Smooth muscle cell (in vitro differentiated cells): ENCODE results near the gene ETS2. TPM values are rescaled to one million over a fixed set of nuclear protein-coding genes. Genes with fewer than 3 reads are reported as not detected.

Source experiments
- DNase-seq: peaks from one replicate; lab custom pipeline; 2025; ENCODE audit not compliant: unreplicated experiment; lab: John Stamatoyannopoulos, UW
- H2AFZ ChIP-seq: fragments of 200-600 bp; sonication (generic); 2 replicates; pipeline ENCODE4 v1.6.0; 2016; ENCODE audit warnings: antibody characterized with exemption, low read depth, mild to moderate bottlenecking
- H3F3A ChIP-seq: fragments of 200-600 bp; sonication (generic); 2 replicates; pipeline ENCODE4 v1.6.0; 2017; ENCODE audit warnings: antibody characterized with exemption, low read depth
- H3K27ac ChIP-seq: fragments of 200-600 bp; sonication (generic); 2 replicates; pipeline ENCODE4 v1.5.1; 2016; ENCODE audit warnings: low read depth, mild to moderate bottlenecking
- H3K27me3 ChIP-seq: fragments of 200-600 bp; sonication (generic); 2 replicates; pipeline ENCODE4 v1.6.1; 2016; ENCODE audit warnings: low read depth, mild to moderate bottlenecking
- H3K36me3 ChIP-seq: fragments of 200-600 bp; sonication (generic); 2 replicates; pipeline ENCODE4 v1.5.1; 2016; ENCODE audit warnings: low read depth
- H3K4me1 ChIP-seq: fragments of 200-600 bp; sonication (generic); 2 replicates; pipeline ENCODE4 v1.5.1; 2016; ENCODE audit warnings: low read depth
- H3K4me2 ChIP-seq: fragments of 200-600 bp; sonication (generic); 2 replicates; pipeline ENCODE4 v1.6.0; 2016; ENCODE audit warnings: mild to moderate bottlenecking
- H3K4me3 ChIP-seq: fragments of 200-600 bp; sonication (generic); 2 replicates; pipeline ENCODE4 v1.5.1; 2016; ENCODE audit warnings: mild to moderate bottlenecking
- H3K79me2 ChIP-seq: fragments of 200-600 bp; sonication (generic); 2 replicates; pipeline ENCODE4 v1.6.0; 2016; ENCODE audit warnings: low read depth, mild to moderate bottlenecking
- H3K9ac ChIP-seq: fragments of 200-600 bp; sonication (generic); 2 replicates; pipeline ENCODE4 v1.6.0; 2016; ENCODE audit warnings: low read depth
- H3K9me3 ChIP-seq: fragments of 200-600 bp; sonication (generic); replicated peaks from 2 replicates; pipeline ENCODE4 v1.5.1; 2016; ENCODE audit warnings: low read depth
- H4K20me1 ChIP-seq: fragments of 200-600 bp; sonication (generic); 2 replicates; pipeline ENCODE4 v1.6.0; 2016; ENCODE audit warnings: low read depth
- CTCF ChIP-seq: fragments of 200-600 bp; sonication (generic); IDR thresholded peaks from 2 replicates; pipeline ENCODE4 v1.5.1; 2017; ENCODE audit warnings: borderline replicate concordance, mild to moderate bottlenecking, antibody characterized with exemption; ENCODE audit not compliant: insufficient read depth, poor library complexity, severe bottlenecking
- WGBS: methylation state at CpG from one replicate; pipeline ENCODE4 v1.1.7; 2016; ENCODE audit warnings: low lambda C conversion rate; 5-methylcytosine and 5-hydroxymethylcytosine counted together
- polyA plus RNA-seq: library from polyadenylated mRNA; unstranded; fragments of >200 nt; fragmentation: Nextera tagmentation; extraction: Ambion mirVana; gene quantifications from 2 replicates; pipeline ENCODE4 v1.2.1, GENCODE V29; 2016
- total RNA-seq: library from RNA; depleted of rRNA; stranded (reverse); fragments of >200 nt; gene quantifications from 2 replicates; pipeline ENCODE4 v1.2.3, GENCODE V29; 2014

ETS2 gene
- total and polyA plus RNA-seq, 2 experiments from 2014 or later = 65.9 to 77.7 TPM

- DNase-seq = no peak
- Histone ChIP-seq H3K9me3 (no peaks in the 10 kb centered on the region), H4K20me1 (peaks cover 34% of the 10 kb centered on the region), H2AFZ (no peak overlapping the region), H3F3A (peaks cover 27% of the 10 kb centered on the region), H3K27ac (peak overlapping the region; percentile 98), H3K4me3 (peak overlapping the region; percentile 94), H3K79me2 (peaks cover 35% of the 10 kb centered on the region), H3K36me3 (no peaks in the 10 kb centered on the region), H3K4me2 (peak overlapping the region; percentile 90), H3K9ac (peak overlapping the region; percentile 93), H3K4me1 (peaks cover 25% of the 10 kb centered on the region), H3K27me3 (no peaks in the 10 kb centered on the region)
- 54% methylated on average over 13 of the region's 13 CpGs for WGBS
- no peak for TF ChIP-seq CTCF
Observed at GRCh38 chr21:38804030-38804788, 1.5 kb upstream of the ETS2 start.

- H3K36me3 ChIP-seq = no peaks in the 10 kb centered on the region
- TF ChIP-seq CTCF = peak; percentile 45
- H3K27ac ChIP-seq = peak overlapping the region; percentile 98
- peaks cover 32% of the 10 kb centered on the region for H3K4me1 ChIP-seq
- H3F3A ChIP-seq = peaks cover 27% of the 10 kb centered on the region
- H3K79me2 ChIP-seq = peaks cover 42% of the 10 kb centered on the region
- H4K20me1 ChIP-seq = peaks cover 40% of the 10 kb centered on the region
- peak overlapping the region; percentile 60 for H2AFZ ChIP-seq
- 12% methylated on average over 26 of the region's 26 CpGs for WGBS
- H3K9me3 ChIP-seq = no peaks in the 10 kb centered on the region
- H3K4me3 ChIP-seq = peak overlapping the region; percentile 94
- peak overlapping the region; percentile 93 for H3K9ac ChIP-seq
- peak overlapping the region; percentile 90 for H3K4me2 ChIP-seq
- DNase-seq = peak; percentile 73
- no peaks in the 10 kb centered on the region for H3K27me3 ChIP-seq
Observed at GRCh38 chr21:38804789-38805327, 871 bp upstream of the ETS2 start.

- no peaks in the 10 kb centered on the region for H3K9me3 ChIP-seq
- peaks cover 55% of the 10 kb centered on the region for H4K20me1 ChIP-seq
- peak overlapping the region; percentile 93 for H3K9ac ChIP-seq
- H3K4me1 ChIP-seq = peaks cover 41% of the 10 kb centered on the region
- no peak for DNase-seq
- H3K27ac ChIP-seq = peak overlapping the region; percentile 98
- H3K4me3 ChIP-seq = peak overlapping the region; percentile 94
- peaks cover 31% of the 10 kb centered on the region for H3F3A ChIP-seq
- H3K4me2 ChIP-seq = peak overlapping the region; percentile 90
- no peaks in the 10 kb centered on the region for H3K36me3 ChIP-seq
- H3K27me3 ChIP-seq = no peaks in the 10 kb centered on the region
- peaks cover 56% of the 10 kb centered on the region for H3K79me2 ChIP-seq
- peak; percentile 3 for TF ChIP-seq CTCF
- 2% methylated on average over 42 of the region's 72 CpGs for whole genome bisulfite sequencing
- H2AFZ ChIP-seq = no peak overlapping the region
Observed at GRCh38 chr21:38806153-38806941, 618 bp downstream of the ETS2 start.
